ENCODE results near the gene CA5B. TPM values are rescaled to one million over a fixed set of nuclear protein-coding genes. Genes with fewer than 3 reads are reported as not detected.
"Not testable (repeated sequence)": the region's sequence is repeated elsewhere in the genome, so short reads cannot be mapped to it uniquely, and the experiment has no call there.

CA5B gene
- total RNA-seq, 1 donor from 2014 or later: 6.3 TPM

- no peak for DNase-seq (ENCODE audit: low spot score)
Observed at GRCh38 chrX:15748841-15749240, 10.8 kb downstream of the CA5B start.

GRCh38 chrX:15749642-15750610, 11.9 kb downstream of the CA5B start:
- DNase-seq (ENCODE audit: low spot score): peak; percentile 43

- peak; percentile 11 for DNase-seq (ENCODE audit: low spot score)
Observed at GRCh38 chrX:15750611-15751154, 12.6 kb downstream of the CA5B start.

GRCh38 chrX:15751155-15751819, 13.2 kb downstream of the CA5B start:
- peak; percentile 41 for DNase-seq (ENCODE audit: low spot score)

- DNase-seq (ENCODE audit: low spot score): no peak
Observed at GRCh38 chrX:15755091-15755490, 17.0 kb downstream of the CA5B start.

- DNase-seq (ENCODE audit: low spot score): no peak
Observed at GRCh38 chrX:15758140-15758539, 20.1 kb downstream of the CA5B start.

GRCh38 chrX:15759886-15760285, 21.8 kb downstream of the CA5B start:
- not testable (repeated sequence) for DNase-seq (ENCODE audit: low spot score)

- no peak for DNase-seq (ENCODE audit: low spot score)
Observed at GRCh38 chrX:15761564-15762191, 23.6 kb downstream of the CA5B start.

GRCh38 chrX:15769300-15769954, 31.4 kb downstream of the CA5B start:
- DNase-seq (ENCODE audit: low spot score): no peak

- DNase-seq (ENCODE audit: low spot score): no peak
Observed at GRCh38 chrX:15781961-15782699, 44.1 kb downstream of the CA5B start.

GRCh38 chrX:15785176-15785750, 47.2 kb downstream of the CA5B start:
- no peak for DNase-seq (ENCODE audit: low spot score)

GRCh38 chrX:15786915-15787314, 48.8 kb downstream of the CA5B start:
- no peak for DNase-seq (ENCODE audit: low spot score)

- peak; percentile 85 for DNase-seq (ENCODE audit: low spot score)
Observed at GRCh38 chrX:15789979-15790768, 52.1 kb downstream of the CA5B start, which contains the start of gene ZRSR2. Gene ZRSR2 (plus strand): TSS chrX:15790484. CDS start chrX:15790496, 12 bp downstream.

GRCh38 chrX:15790769-15791290, 52.8 kb downstream of the CA5B start:
- DNase-seq (ENCODE audit: low spot score): peak; percentile 2

- no peak for DNase-seq (ENCODE audit: low spot score)
Observed at GRCh38 chrX:15797707-15798106, 59.6 kb downstream of the CA5B start.

- DNase-seq (ENCODE audit: low spot score): no peak
Observed at GRCh38 chrX:15804563-15804962, 66.5 kb downstream of the CA5B start.

- no peak for DNase-seq (ENCODE audit: low spot score)
Observed at GRCh38 chrX:15808254-15808653, 70.2 kb downstream of the CA5B start.

- no peak for DNase-seq (ENCODE audit: low spot score)
Observed at GRCh38 chrX:15812192-15812938, 74.3 kb downstream of the CA5B start.
